Lung (tissue), 12 donors: ENCODE results near the gene RTN4IP1. TPM values are rescaled to one million over a fixed set of nuclear protein-coding genes. Genes with fewer than 3 reads are reported as not detected.

Experiments
- ATAC-seq: fragments of 200-7000 bp; cut with Tn5 transposase; one replicate; pipeline ENCODE4 v1.9.1; 2020; ENCODE audit warnings: moderate number of reproducible peaks; ENCODE audit not compliant: insufficient read depth, low FRiP score
- DNase-seq, 3 donors: peaks; one replicate each; pipeline ENCODE4 v3.0.0-alpha.2; 2013 to 2017
- H3K27ac ChIP-seq, 2 donors: one replicate each; pipeline ENCODE4 v1.5.1; 2013; ENCODE audit warnings: mild to moderate bottlenecking in 2 of 2, moderate library complexity in 2 of 2, control low read depth in 1 of 2, inconsistent platforms in 1 of 2, low read depth in 1 of 2, low read length in 1 of 2
- H3K27me3 ChIP-seq, 3 donors: one replicate each; pipeline ENCODE4 v1.5.1; 2013; ENCODE audit warnings: low read length in 2 of 3; ENCODE audit not compliant: control insufficient read depth in 3 of 3, insufficient read depth in 3 of 3
- H3K36me3 ChIP-seq, 4 donors: one replicate each; pipeline ENCODE4 v1.5.1; 2013; ENCODE audit warnings: low read length in 4 of 4, mild to moderate bottlenecking in 1 of 4, moderate library complexity in 1 of 4; ENCODE audit not compliant: control insufficient read depth in 4 of 4, insufficient read depth in 4 of 4
- H3K4me1 ChIP-seq, 5 donors: one replicate each; pipeline ENCODE4 v1.5.1; 2013; ENCODE audit warnings: low read length in 5 of 5, mild to moderate bottlenecking in 2 of 5, moderate library complexity in 1 of 5; ENCODE audit not compliant: control insufficient read depth in 5 of 5, insufficient read depth in 5 of 5
- H3K4me3 ChIP-seq: one replicate; pipeline ENCODE4 v1.5.1; 2013; ENCODE audit warnings: mild to moderate bottlenecking, control low read depth, moderate library complexity
- H3K9ac ChIP-seq, 2 donors: one replicate each; pipeline ENCODE4 v1.5.1; 2013; ENCODE audit warnings: low read length in 2 of 2, control low read depth in 1 of 2; ENCODE audit not compliant: insufficient read depth in 1 of 2
- H3K9me3 ChIP-seq, 4 donors: one replicate each; pipeline ENCODE4 v1.5.1; 2013; ENCODE audit warnings: low read length in 3 of 4, mild to moderate bottlenecking in 1 of 4, moderate library complexity in 1 of 4; ENCODE audit not compliant: control insufficient read depth in 4 of 4, insufficient read depth in 3 of 4
- WGBS, 2 donors: extraction: QIAGEN DNeasy Blood & Tissue Kit; methylation state at CpG; one replicate each; pipeline ENCODE4 v1.1.7; 2013; 5-methylcytosine and 5-hydroxymethylcytosine counted together
- polyA plus RNA-seq, 2 donors: library from polyadenylated mRNA; stranded (reverse); fragments of 200-250 nt; gene quantifications; one replicate each; pipeline ENCODE4 v1.2.1, GENCODE V29; 2013
- total RNA-seq, 2 donors: library from RNA; depleted of rRNA in 1 of 2; stranded (reverse); fragments of >200 nt in 1 of 2; gene quantifications; one replicate each; pipeline ENCODE4 v1.2.1, GENCODE V29; 2014 to 2021
- TF ChIP-seq, protein P1 (sequence below): IDR thresholded peaks from 2 replicates; pipeline ENCODE4 v1.5.1; 2012; ENCODE audit warnings: mild to moderate bottlenecking; ENCODE audit errors: control extremely low read depth, extremely low read depth
- donor health status: control.
- donor health status: control.
- donor health status: Bipolar disorder and iron deficiency.
- donor health status: healthy.
- donor health status: DM: yes; HTN: yes; CAD: no.

The RTN4IP1 gene
- total and polyA plus RNA-seq, 4 donors, result 2.8 to 5.6 (median 4.6) TPM

- 33 to 50% methylated on average over 7 of the region's 7 CpGs for WGBS, 2 donors
- H3K4me1 ChIP-seq, result peaks cover 0 to 1% (median 0%) of the 10 kb centered on the region in 5 donors
- no peak overlapping the region for H3K9ac ChIP-seq
- ATAC-seq (no peak), DNase-seq (no peak)
- TF ChIP-seq, protein P1, sequence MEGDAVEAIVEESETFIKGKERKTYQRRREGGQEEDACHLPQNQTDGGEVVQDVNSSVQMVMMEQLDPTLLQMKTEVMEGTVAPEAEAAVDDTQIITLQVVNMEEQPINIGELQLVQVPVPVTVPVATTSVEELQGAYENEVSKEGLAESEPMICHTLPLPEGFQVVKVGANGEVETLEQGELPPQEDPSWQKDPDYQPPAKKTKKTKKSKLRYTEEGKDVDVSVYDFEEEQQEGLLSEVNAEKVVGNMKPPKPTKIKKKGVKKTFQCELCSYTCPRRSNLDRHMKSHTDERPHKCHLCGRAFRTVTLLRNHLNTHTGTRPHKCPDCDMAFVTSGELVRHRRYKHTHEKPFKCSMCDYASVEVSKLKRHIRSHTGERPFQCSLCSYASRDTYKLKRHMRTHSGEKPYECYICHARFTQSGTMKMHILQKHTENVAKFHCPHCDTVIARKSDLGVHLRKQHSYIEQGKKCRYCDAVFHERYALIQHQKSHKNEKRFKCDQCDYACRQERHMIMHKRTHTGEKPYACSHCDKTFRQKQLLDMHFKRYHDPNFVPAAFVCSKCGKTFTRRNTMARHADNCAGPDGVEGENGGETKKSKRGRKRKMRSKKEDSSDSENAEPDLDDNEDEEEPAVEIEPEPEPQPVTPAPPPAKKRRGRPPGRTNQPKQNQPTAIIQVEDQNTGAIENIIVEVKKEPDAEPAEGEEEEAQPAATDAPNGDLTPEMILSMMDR, result no peak
- H3K4me3 ChIP-seq, result no peak overlapping the region
- no peak overlapping the region for H3K27ac ChIP-seq
- no peaks in the 10 kb centered on the region for H3K27me3 ChIP-seq
- H3K36me3 ChIP-seq, result peaks cover 0 to 6% (median 3%) of the 10 kb centered on the region in 4 donors
- H3K9me3 ChIP-seq, result no peaks in the 10 kb centered on the region
Measured at GRCh38 chr6:106637051-106637716, 7.9 kb upstream of the RTN4IP1 start.

DNA sequence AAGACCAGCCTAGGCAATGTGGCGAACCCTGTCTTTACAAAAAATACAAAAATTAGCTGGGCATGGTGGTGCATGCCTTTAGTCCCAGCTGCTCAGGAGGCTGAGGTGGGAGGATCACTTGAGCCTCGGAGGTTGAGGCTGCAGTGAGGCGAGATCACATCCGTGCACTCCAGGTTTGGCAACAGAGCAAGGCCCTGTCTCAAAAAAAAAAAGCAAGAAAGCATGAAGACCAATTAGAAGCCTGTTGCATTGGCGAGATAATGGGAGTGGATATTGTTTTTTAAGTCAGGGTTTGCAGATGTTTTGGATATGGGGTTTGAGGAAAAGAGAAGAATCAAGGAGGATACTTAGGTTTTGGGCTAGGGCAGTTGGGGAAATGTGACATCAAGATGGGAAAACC, 5.3 kb upstream of the RTN4IP1 start:
- Histone ChIP-seq H3K4me3 (no peak overlapping the region), H3K27me3 (no peaks in the 10 kb centered on the region), H3K27ac (no peak overlapping the region), H3K4me1 (peaks cover 0 to 8% (median 6%) of the 10 kb centered on the region in 5 donors), H3K36me3 (peaks cover 0 to 1% (median 0%) of the 10 kb centered on the region in 4 donors), H3K9me3 (no peaks in the 10 kb centered on the region), H3K9ac (no peak overlapping the region)
- 97 to 99% methylated on average over 5 of the region's 5 CpGs for WGBS, 2 donors
- TF ChIP-seq, protein P1, result no peak
- ATAC-seq, result no peak
- no peak for DNase-seq

- Histone ChIP-seq H3K27me3 (no peaks in the 10 kb centered on the region), H3K36me3 (peaks cover 0 to 1% (median 0%) of the 10 kb centered on the region in 4 donors), H3K9ac (no peak overlapping the region), H3K4me1 (peaks cover 0 to 11% (median 6%) of the 10 kb centered on the region in 5 donors), H3K27ac (no peak overlapping the region), H3K4me3 (no peak overlapping the region), H3K9me3 (no peaks in the 10 kb centered on the region)
- TF ChIP-seq, protein P1, result no peak
- DNase-seq (no peak), ATAC-seq (no peak)
- 73 to 80% methylated on average over 1 of the region's 1 CpG for WGBS, 2 donors
Measured at GRCh38 chr6:106631346-106631745, 2.0 kb upstream of the RTN4IP1 start.
